ENCODE data around the gene DNAAF1.
A peak's percentile ranks its signal among the peaks of the same experiment; 100 is the strongest.
"Not testable (repeated sequence)": the region's sequence is repeated elsewhere in the genome, so short reads cannot be mapped to it uniquely, and the experiment has no call there.

The DNAAF1 gene

GRCh38 chr16:84115919-84116719 is 29.0 kb upstream of the DNAAF1 start:
- TF ChIP-seq CTCF (IDR thresholded peaks at IDR 0.05; ENCODE audit: control insufficient read depth, insufficient read depth, low read depth, low read length, missing control alignments): peak; percentile 17
- DNase-seq (ENCODE audit: low read depth): no peak
- H3K4me3 ChIP-seq (ENCODE audit: control insufficient read depth, low read depth, low read length): peak overlapping the region; percentile 83

DNA sequence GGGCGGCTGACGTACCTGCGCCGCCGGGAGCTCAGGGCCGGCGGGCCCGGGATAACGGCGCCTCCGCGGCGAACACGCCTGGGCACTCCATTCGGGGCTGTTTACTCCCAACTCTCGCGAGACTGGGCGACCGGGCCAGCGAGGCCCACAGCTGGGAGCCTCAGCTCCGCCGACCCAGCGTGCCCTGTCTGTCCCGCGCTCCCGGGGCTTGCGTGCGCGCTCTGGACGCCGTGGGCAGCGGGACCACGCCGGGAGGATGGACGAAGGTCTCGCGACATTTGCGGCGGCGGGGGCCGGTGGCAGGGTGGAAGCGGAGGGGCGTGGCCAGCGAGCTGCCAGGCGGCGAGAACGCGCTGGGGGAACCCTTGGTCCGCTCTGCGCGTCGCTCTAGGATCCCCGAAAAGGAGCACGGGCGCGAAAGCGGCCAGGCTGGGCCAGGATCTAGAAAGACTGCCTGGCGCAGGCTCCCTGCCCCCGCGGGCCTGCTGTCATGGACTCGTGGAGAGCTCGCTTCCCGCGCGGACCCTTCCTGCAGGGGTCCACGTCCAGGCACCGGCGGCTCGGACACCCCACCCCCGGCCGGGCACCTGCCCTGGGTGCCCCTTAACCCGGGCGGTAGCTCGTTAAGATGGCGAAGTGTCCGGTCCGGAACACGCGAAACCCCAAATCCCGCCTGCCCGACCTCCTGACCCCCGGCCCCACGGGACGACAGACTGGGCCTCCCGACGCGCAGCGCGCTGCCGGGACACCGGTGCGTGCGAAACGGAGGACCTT is 28.2 kb upstream of the DNAAF1 start, which contains the start of gene MBTPS1:
Gene MBTPS1, minus strand, starts transcription at position 223 of the 774 bp plus-strand sequence. CDS start 15,159 bp downstream, outside the sequence.
- peak within 1 kb of the TSS; percentile 83 for H3K4me3 ChIP-seq (ENCODE audit: control insufficient read depth, low read depth, low read length)
- peak; percentile 87 for DNase-seq (ENCODE audit: low read depth)
- no peak for TF ChIP-seq CTCF (IDR thresholded peaks at IDR 0.05; ENCODE audit: control insufficient read depth, insufficient read depth, low read depth, low read length, missing control alignments)

DNA sequence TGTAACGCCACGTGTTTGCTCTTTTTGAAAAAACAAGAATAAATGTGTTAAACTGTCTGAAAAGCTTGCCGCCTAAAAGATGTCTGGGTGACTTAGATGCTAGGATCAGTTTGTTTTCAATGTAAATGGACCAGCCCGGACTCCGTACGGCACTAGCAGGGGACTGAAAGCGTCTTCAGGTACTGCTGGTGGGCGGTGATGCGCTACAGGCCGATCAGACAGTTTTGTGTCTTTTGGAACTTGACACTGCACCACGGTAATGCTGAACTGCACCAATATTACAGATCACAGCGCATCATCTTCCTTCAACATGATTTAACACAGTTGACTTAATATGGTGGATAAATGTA is 27.6 kb upstream of the DNAAF1 start:
- peak overlapping the region; percentile 83 for H3K4me3 ChIP-seq (ENCODE audit: control insufficient read depth, low read depth, low read length)
- no peak for DNase-seq (ENCODE audit: low read depth)
- no peak for TF ChIP-seq CTCF (IDR thresholded peaks at IDR 0.05; ENCODE audit: control insufficient read depth, insufficient read depth, low read depth, low read length, missing control alignments)

- DNase-seq (ENCODE audit: low read depth): not testable (repeated sequence)
Observed at GRCh38 chr16:84118315-84118714, 26.8 kb upstream of the DNAAF1 start.

GRCh38 chr16:84119368-84119767 is 25.7 kb upstream of the DNAAF1 start:
- H3K4me3 ChIP-seq (ENCODE audit: control insufficient read depth, low read depth, low read length): no peak overlapping the region
- TF ChIP-seq CTCF (IDR thresholded peaks at IDR 0.05; ENCODE audit: control insufficient read depth, insufficient read depth, low read depth, low read length, missing control alignments): no peak
- DNase-seq (ENCODE audit: low read depth): no peak

More at GRCh38 chr16:84118315-84118714, 26.8 kb upstream of the DNAAF1 start:
- not testable (repeated sequence) for H3K4me3 ChIP-seq (ENCODE audit: control insufficient read depth, low read depth, low read length)

DNA sequence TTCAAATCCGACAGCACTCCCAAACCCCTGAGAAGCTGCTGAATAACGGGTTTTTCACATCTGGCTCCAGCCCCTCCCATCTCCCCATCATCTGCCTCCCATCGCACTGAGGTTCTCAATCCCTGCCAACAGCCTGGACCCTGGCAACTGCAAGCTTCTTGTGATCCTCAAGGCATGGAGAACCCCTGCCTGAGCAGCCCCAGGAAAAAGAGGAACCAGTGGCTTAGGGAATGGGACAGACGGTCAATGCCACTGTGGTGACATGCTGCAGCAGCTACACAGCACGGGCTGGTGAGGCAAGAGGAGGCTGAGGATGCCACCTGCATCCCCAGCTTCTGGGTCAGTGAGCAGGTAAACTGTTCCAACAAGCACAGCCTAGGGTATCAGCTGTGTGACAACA is 25.1 kb upstream of the DNAAF1 start:
- no peak for DNase-seq (ENCODE audit: low read depth)
- no peak for TF ChIP-seq CTCF (IDR thresholded peaks at IDR 0.05; ENCODE audit: control insufficient read depth, insufficient read depth, low read depth, low read length, missing control alignments)
- no peak overlapping the region for H3K4me3 ChIP-seq (ENCODE audit: control insufficient read depth, low read depth, low read length)

DNA sequence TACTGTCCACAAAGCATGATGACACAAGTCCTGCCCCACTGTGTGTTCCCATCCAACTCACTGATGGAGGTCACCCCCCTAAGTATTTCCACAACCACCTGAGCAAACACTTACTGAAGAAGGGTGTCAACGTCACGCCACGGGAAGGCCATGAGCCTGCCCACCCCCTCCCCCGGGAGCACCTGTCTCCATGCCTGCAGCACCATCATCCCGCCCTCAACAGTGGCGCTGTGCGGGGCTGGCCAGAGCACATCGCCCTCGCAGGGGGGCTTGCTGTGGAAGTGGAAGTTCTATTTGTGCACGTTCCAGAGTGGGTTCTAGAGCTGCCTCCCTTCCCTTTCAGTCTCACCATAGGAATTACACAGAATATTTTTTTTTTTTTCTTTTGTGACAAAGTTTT is 24.1 kb upstream of the DNAAF1 start:
- DNase-seq (ENCODE audit: low read depth): no peak
- TF ChIP-seq CTCF (IDR thresholded peaks at IDR 0.05; ENCODE audit: control insufficient read depth, insufficient read depth, low read depth, low read length, missing control alignments): no peak
- H3K4me3 ChIP-seq (ENCODE audit: control insufficient read depth, low read depth, low read length): no peak overlapping the region
